ENCODE measurements around the gene FRS2.
A peak's percentile ranks its signal among the peaks of the same experiment; 100 is the strongest.

- TF ChIP-seq CTCF (IDR thresholded peaks at IDR 0.05) = peak; percentile 30 to 50 (median 39)
- TF ChIP-seq POLR2AphosphoS5 (IDR thresholded peaks at IDR 0.05) = peak; percentile 73 to 93 (median 88)
Observed at GRCh38 chr12:69585189-69586062, 115.2 kb downstream of the FRS2 start, which contains the start of gene CCT2.
